HG02943 (cell line): ENCODE results near the gene WWOX.

Experiments
- ATAC-seq: cut with Tn5 transposase; IDR thresholded peaks from one replicate; pipeline ENCODE4 v1.9.1; 2021; ENCODE audit warnings: mild to moderate bottlenecking, low read depth, moderate library complexity; ENCODE audit not compliant: unreplicated experiment

WWOX gene

DNA sequence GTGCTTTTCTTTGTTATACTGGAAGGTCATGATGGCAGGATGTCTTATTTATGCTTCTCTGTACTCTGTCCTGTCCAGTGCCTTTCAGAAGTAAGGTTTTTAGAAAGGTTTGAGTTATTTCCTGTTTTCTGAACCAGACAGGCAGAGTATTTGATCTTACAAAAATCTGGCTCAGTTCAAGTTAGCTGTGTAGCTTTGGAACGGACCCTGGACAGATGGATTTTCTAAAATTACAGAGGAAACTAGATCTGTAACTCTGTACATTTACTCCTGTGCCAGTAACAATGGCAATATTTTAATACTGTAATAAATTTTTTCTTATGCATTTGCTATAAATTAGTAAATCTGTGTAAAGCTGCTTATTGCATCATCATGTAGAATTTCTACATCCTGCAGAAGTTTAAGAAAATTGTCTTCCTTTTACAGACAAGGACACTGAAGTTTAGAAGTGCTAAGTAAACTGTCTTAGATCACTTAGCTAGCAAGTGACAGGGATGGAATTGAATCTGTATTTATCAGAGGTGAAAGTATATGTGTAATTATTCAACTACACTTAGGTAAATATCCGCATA lies 347.6 kb downstream of the WWOX start:
- no peak for ATAC-seq

DNA sequence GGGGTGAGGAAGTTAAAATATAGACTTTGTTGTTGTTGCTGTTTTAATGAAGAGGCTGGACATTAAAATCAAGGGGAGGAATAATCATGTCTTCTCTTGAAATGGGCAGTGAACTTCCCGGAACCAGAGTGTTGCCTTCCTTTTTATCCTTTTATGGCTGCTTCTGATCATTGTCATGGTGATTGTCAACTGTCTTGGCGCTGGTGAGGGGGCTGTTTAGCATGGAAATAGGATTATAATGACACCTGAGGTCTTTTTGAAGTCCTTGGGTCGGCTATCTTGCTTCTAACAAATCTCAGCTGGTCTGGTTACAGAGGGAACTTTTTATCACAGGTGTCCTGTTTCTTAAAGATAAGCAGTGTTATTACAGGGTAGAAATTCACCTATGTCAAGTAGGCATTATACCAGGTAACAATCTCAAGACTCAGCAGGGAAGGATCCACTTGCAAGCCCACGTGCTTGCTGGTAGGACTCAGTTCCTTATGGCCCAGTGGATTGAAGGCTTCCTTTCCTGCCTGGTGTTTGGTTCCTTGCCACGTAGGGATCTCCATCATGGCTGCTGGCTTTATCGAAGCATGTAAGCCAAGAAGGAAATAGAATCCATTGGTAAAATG lies 349.3 kb downstream of the WWOX start:
- no peak for ATAC-seq

DNA sequence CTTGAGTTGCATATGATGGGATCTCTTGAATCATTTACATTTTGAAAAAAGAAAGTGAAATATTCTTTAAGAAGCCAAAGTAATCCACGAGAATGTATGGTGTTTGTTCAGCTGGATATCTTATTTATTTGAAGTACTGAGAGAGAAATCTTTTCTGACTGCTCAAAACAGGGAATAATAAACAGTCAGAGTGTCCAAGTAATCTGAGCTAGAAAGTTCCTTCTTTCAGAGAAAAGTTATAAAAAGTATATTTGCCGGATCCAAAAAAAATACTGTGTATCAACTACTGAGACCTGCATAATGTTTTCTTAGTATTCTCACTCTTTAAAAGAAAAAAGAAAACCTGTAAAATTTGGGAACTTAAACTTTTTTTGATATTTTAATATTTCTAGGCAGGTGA lies 350.8 kb downstream of the WWOX start:
- ATAC-seq = no peak

DNA sequence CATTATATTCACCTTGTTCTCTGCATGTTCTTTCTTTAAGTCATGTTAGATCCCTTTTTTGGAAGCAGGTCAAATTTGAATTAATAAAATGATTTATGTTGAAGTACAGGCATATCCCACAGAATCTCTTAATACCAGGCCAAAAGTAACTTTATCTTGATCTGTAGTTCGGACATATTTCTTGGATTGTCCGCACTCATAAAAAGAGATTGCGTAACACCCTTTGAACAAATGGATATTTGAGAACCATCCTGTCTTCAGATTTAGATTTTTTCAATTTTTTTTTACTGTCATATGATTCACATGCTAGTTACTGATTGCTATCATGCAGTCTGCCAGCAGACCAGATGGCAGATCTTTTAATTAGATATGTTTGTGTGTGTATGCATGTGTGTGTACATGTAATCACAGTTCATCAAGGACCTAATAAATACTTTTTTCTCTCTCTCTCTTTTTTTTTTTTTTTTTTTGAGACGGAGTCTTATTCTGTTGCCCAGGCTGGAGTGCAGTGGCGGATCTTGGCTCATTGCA lies 352.6 kb downstream of the WWOX start:
- no peak for ATAC-seq

DNA sequence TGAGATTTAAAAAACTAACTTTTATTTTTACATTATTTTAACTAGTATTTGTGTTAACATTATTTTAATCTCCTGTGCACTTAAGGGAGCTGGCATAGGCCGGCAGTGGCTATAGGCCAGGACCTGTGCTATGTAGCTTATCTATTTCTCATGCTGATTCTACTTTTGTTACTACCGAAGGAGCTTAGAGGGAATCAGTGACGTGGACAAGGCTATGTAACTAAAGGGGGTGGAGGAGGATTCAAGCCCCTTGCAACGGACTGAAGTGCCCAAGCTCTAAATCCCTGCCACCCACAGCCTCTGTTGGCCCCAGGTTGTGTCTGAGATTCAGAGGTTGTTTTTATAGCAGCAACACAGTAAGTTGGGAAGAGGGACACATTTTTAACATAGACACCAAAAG lies 356.4 kb downstream of the WWOX start:
- no peak for ATAC-seq

DNA sequence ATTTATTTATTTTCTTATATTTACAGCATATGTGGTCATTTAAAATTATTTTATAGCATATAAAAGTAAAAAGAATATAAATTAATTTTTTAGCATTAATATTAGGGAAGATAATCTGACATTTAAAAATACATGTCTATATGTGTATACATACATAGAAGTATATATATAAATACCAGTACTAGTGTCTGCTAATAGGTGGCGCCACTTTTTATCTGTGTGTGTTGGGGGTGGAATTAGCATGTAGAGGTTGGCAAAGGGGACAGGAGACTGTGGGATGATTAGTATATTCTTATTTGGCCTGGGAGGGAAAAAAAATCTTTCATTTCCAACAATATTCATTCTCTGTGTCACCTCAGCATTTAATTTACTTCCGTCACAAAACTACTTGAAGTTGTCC lies 359.1 kb downstream of the WWOX start:
- no peak for ATAC-seq

DNA sequence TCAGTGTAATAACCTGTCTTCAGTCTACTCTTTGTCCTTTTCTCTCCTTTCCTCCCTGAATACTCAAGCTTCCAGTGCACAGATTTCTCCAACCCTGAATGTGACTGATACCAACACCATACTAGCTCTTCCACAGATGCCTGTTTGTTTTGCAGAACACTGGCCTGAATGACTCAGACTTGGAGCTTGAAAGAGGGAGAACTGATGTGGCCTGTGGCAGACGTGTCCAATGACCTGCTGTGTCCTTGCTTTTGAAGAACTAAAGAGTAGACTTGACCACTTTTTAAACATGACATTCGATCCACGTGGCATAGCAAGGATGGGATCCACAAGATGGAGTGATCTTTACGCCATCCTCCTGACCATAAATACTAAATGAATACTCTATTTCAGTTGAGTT lies 361.0 kb downstream of the WWOX start:
- ATAC-seq = no peak

DNA sequence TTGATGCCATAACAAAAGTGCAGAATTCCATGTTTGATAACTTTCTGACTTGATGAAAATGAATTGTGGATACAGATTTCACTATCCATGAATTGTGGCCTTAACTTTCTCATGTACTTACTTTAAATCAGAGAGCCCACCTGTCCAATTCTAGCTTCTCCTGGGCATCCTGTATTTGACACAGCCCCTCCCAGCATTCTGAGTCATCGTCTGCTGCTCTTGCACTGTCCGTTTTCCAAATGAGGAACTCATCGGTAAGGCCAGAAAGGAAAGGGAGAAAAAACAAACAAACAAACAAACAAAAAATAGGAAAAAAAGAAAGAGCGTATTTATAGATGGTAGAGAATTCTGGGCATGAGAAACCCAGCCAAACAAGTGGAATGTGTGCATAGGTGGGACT lies 361.6 kb downstream of the WWOX start:
- ATAC-seq = no peak

DNA sequence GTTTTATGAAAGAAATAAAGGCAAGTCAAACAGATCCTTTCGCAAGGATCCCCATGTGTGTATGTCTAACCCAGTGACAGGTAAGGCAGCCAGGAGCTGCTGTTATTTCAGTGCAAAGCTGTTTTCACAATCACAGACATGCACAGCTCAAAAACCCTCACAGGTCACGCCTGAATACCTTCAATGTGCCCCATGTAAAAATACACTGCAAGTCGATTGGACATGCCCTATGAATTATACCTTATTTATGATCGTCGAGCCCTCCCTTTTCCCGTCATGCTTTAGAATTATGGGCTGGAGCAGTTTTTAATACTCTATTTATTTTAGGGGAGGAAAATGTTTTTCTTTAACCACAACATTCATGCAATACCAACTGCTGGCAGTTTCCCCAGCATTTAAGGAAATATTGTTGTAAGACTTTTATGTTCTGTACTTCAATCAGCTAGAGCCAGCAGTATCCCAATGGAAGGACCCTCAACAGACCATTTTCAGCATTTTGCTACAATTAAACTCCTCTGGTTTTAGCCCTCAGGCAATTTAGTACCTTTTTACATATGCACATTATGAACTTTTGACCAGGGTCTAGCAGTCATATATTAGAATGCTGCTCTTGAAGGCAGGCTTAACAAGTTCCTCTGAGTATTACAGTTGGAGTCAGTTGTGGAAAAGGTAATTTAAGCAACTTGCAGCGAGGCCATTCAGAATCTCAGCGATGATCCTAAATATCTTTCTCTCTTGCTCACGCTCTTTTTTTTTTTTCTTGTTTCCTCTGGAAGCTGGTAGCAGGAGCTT lies 362.2 kb downstream of the WWOX start:
- ATAC-seq = no peak

DNA sequence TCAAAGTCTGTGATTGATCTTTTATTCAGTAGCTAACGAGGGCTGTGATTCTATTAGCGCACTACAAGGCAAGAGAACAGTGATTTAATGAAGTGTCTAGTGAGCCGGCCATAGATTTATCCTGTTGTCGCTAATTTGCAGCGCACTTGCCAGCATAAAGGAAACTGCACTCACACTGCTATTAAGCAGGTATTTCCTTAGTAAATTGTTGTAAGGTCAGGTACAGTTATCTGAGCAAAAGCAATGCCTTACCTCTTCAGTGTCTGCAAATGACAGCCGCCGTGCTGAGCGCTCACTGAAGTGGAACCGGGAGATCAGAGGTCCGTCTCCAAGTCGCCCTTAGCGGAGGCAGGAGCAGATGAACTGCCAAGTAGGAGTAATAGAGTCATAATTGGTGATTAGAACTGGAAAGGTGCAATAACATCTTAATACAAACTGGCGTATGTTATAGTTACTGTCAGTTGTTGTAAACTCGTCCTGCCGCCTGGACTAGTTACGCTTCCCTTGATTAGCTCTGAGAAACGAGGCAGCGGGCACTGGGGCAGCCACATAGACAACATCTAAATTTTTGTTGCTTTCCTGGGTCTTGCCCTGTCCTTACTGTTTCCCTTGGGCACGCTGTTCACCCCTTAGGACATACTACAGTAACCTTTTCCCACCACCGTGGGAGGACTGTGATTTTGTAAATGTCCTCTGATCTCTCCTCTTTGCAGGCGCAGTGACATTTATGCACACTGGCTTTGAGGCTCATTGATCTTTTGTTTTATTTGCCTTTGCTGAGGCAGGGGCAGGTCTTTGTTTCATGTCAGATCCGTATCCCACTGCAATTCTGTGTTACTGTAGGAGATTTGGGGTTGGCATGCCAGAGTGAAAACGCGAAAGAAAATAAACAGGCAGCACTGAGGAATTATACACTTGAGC lies 363.1 kb downstream of the WWOX start:
- ATAC-seq = no peak

DNA sequence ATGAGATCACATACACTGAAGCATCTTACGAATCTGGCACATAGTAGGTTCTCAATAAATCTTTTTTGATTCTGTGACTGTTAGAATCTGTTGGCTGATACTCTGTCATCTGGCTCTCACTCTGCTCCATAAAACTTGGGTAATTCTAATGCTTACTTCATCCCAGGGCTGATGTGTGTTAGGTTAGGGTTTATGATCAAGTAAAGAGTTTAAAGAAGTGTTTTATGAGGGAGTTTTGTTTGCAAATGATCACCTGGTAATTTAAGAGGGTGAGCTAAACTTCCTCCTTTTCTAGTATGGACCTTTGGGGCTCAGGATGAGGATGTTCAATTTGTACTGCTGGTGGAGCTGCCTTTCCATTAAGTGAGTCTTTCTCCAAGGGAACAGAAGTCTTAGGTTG lies 364.1 kb downstream of the WWOX start:
- no peak for ATAC-seq

DNA sequence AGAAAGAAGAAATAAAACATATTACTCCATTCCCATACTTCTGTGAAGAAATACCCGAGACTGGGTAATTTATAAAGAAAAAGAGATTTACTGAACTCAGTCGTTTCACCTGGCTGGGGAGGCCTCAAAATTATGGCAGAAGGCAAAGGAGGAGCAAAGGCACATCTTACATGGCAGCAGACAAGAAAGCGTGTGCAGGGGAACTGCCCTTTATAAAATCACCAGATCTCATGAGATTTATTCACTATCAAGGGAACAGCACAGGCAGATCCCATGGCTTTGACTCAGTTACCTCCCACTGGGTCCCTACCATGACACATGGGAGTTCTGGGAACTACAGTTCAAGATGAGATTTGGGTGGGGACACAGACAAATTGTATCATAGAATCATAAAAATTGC lies 365.4 kb downstream of the WWOX start:
- no peak for ATAC-seq

DNA sequence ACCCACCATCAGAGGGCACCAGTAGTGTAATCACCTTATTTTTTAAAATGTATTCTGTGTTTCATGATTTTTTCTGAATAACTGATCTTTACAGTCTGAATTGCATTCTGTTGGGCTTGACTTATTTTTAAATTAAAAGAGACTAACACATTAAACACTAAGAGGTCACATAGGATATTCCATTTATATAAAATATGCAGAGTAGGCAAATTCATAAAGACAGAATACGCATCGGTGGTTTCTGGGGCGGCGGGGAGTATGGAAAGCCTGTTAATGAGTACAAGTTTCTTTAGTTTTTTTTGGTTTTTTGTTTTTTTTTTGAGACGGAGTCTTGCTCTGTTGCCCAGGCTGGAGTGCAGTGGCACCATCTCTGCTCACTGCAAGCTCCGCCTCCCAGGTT lies 366.3 kb downstream of the WWOX start:
- no peak for ATAC-seq

DNA sequence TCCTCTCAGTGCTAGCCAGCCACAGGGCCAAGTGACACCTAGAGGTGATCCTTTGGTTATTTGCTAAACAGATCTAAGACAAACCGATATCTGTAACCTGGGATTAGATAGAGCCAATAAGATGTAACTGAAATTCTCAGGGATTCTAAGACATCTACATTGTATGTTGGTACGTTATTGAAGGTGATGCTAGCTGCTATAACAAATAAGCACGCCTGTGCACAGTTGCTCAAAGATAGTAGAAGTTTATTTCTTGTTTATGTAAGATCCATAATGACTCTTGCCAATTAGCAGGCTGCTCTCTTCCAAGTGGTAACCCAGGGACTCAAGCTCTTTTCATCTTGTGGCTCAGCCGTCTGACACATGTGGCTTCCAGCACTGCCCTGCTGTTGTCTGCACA lies 370.3 kb downstream of the WWOX start:
- ATAC-seq = no peak

DNA sequence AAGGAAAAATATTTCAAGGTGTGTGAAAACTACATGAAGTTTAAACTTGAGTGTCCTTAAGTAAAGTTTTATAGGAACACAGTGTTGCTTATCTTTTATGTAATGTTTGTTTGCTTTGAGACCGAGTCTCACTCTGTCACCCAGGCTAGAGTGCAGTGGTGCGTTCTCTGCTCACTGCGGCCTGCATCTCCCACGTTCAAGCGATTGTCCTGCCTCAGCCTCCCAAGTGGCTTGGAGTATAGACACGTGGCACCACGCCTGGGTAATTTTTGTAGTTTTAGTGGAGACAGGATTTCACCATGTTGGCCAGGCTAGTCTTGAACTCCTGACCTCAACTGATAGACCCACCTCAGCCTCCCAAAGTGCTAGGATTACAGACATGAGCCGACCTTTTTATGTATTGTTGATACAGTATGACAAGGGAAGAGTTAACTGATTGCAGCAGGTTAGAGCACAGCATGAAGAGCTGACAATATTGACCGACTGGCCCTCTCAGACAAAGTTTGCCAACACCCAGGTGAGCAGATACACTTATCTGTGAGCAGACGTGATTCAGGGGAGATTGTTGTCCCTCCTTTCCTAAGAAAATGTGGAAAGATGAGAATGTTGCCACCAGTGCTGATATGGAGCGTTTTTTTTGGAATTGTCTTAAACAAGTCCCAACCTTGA lies 373.7 kb downstream of the WWOX start:
- ATAC-seq = no peak

DNA sequence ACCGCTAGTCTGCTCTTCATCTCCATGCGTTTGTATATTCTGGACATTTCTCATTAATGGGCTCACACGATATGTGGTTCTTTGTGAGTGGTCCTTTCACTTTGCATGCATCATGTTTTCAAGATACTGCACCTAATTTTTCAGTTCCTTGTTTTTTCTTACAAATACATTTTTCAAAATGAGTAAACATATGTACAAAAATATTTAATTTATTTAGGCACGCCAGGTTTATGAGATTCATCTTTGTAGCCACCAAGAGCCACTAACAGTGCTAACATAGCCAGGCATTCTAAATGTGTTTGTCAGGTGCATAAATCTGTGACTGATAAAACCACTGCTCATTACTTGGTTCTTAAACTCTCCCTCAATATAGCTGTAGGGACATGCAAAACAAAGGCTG lies 375.3 kb downstream of the WWOX start:
- ATAC-seq = no peak

DNA sequence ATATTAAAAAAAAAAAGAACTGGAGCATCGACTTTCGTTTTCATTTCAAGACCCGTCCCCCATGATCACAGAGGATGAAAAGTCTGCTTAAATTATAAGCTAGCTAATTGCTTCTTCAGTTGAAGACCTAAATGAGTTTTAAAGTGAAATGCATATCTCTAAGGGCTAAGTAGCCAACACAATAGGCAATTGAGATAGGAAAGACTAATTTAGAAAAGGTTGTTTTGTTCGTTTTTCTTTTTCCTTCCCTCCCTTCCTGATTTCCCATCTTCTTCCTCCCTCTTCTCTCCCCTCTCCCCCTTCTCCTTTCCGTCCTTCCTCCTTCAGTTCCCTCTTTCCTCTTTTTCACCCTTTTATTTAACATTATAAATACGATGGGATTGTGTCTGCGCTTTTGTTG lies 377.2 kb downstream of the WWOX start:
- no peak for ATAC-seq

DNA sequence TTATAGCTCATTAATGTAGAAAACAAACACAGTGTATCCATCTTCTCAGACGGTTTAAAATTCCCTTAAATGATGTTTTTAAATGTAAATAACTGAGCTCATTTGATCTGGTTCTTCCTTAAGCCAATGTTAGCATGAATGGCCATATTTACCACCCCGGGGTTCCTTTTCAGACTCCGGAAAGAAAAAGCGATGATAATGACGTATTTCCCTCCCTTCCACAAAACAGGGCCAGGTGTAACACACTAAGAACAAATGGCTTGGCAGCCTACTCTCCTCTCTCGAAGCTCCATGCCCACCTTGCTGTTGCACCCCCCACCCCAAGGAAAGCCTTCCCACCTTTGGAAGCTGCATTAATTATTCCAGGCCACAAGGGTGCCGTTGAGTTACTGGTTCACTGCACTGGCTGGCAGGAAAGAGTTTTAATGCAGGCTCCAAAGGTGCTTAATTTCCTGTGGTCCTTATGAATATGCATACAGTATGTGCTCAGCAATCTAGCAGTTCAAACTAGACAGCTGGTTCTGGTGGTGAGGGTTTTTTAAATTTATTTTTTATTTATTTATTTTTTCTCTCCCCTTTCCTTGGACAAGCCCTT lies 378.9 kb downstream of the WWOX start:
- ATAC-seq = no peak

DNA sequence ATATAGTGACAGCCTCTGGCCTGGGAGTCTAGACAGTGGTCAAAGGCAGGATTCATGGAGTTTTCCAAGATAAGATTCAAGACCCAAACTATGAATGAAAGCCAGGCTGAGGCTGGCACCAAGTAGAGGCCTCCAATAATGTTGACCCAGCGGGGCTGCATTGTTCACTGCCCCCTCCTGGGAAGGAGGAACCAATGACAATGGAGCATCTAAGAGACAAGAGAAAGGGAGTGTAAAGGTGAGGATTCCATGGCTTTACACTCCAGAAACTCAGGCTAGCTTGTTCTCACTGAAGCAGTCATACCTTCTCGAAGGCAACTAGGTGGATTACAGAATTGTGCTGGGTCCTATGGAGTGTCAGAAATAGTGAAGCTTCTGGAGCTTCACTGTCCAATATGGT lies 380.3 kb downstream of the WWOX start:
- no peak for ATAC-seq

DNA sequence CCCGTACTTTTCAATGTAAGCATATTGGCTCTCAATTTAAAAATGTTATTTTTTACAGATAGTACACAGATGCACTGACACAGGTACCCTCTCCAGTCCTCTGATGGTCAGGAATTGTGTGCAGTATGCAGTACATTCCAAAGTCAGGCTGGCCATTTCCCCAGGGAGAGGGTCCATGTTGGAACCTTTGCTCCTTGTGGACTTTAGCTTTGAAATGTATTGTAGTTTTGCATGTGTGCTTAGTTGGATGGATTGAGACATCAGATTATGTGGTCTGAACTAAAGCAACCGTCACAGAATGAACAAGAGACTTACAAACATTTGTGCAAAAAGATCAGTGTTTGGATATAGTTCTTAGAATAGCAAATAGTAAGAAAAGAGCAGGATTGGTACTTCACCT lies 381.1 kb downstream of the WWOX start:
- no peak for ATAC-seq
